K562 (cell line): ENCODE measurements around the gene CDHR2.

ENCODE experiments used
- ADNP ChIP-seq: fragments of 200-800 bp; sonication (Bioruptor generic); IDR thresholded peaks from 2 replicates; pipeline ENCODE4 v1.6.1; 2016; ENCODE audit warnings: missing genetic modification characterization, missing compliant biosample characterization
- BRF2 ChIP-seq: IDR thresholded peaks from 3 replicates; pipeline ENCODE4 v1.6.1; 2011; ENCODE audit warnings: borderline replicate concordance, mild to moderate bottlenecking; ENCODE audit not compliant: insufficient read length, insufficient read depth
- CTCF ChIP-seq, 3 experiments: IDR thresholded peaks in 2 of 3; conservative IDR thresholded peaks in 1 of 3; 2 replicates each; pipeline ENCODE4 v1.5.1; 2011 to 2012; ENCODE audit warnings: low read length in 3 of 3, mild to moderate bottlenecking in 3 of 3, control low read depth in 2 of 3, improper control_type of control experiment in 1 of 3, inconsistent platforms in 1 of 3, low read depth in 1 of 3, mixed read lengths in 1 of 3, moderate library complexity in 1 of 3; ENCODE audit not compliant: insufficient read depth in 2 of 3
- ELF1 ChIP-seq: fragments of 200-800 bp; sonication (Bioruptor generic); IDR thresholded peaks from 2 replicates; pipeline ENCODE4 v1.6.1; 2016; ENCODE audit warnings: missing genetic modification characterization, missing compliant biosample characterization
- ERF ChIP-seq: fragments of 450-650 bp; formaldehyde crosslinking; IDR thresholded peaks from 2 replicates; pipeline ENCODE4 v1.4.0; 2020; ENCODE audit warnings: mild to moderate bottlenecking, mixed read lengths
- FOSL1 ChIP-seq: fragments of 200-800 bp; sonication (Bioruptor generic); conservative IDR thresholded peaks from 2 replicates; pipeline ENCODE4 v1.6.1; 2016; ENCODE audit warnings: missing genetic modification characterization, missing compliant biosample characterization
- GATA2 ChIP-seq: sonication (generic); formaldehyde crosslinking; IDR thresholded peaks from 2 replicates; pipeline ENCODE4 v1.4.0; 2020; ENCODE audit warnings: mild to moderate bottlenecking, missing genetic modification reagents
- IRF1 ChIP-seq: sonication (generic); formaldehyde crosslinking; IDR thresholded peaks from 2 replicates; pipeline ENCODE4 v1.8.0; 2022; ENCODE audit warnings: missing genetic modification reagents, mild to moderate bottlenecking, borderline replicate concordance
- SRF ChIP-seq, 2 experiments: fragments of 250-450, 450-650 bp in 1 of 2; sonication (Bioruptor Pico) in 1 of 2; sonication (generic) in 1 of 2; formaldehyde crosslinking; IDR thresholded peaks; 2 replicates each; pipeline versions ENCODE4 v1.5.0 to v1.5.1; 2020 to 2022; ENCODE audit warnings: mild to moderate bottlenecking in 1 of 2, missing genetic modification reagents in 1 of 2
- TEAD2 ChIP-seq: fragments of 450-650 bp; IDR thresholded peaks from 2 replicates; pipeline ENCODE4 v1.6.1; 2016; ENCODE audit warnings: missing genetic modification characterization, control low read depth, missing compliant biosample characterization
- ZBED1 ChIP-seq: IDR thresholded peaks from 2 replicates; pipeline ENCODE4 v1.6.1; 2014
- ZNF41 ChIP-seq: fragments of 250-450 bp; sonication (Bioruptor Pico); conservative IDR thresholded peaks from 2 replicates; pipeline ENCODE4 v1.4.0; 2020; ENCODE audit warnings: mild to moderate bottlenecking
- ZNF57 ChIP-seq: fragments of 450-650 bp; formaldehyde crosslinking; IDR thresholded peaks from 2 replicates; pipeline ENCODE4 v1.4.0; 2020; ENCODE audit warnings: mild to moderate bottlenecking, moderate library complexity
- TF ChIP-seq, protein P1 (sequence below): sonication (generic); formaldehyde crosslinking; IDR thresholded peaks from 2 replicates; pipeline ENCODE4 v1.9.0; 2022; ENCODE audit warnings: mild to moderate bottlenecking, missing genetic modification reagents

DNA sequence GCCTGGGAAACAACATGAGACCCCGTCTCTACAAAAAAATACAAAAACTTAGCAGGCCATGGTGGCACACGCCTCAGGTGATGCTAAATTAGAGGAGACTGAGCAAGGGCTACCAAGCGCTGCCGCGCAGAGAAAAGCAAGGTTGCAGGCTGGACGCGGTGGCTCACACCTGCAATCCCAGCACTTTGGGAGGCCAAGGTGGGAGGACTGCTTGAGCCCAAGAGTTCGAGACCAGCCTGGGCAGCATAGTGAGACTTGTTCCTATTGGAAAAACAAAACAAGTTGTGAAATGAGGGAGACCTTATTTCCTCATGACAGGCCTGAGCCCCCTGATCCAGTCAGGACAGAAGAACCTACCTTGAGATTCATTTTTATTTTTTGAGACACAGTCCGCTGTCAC lies 23.5 kb upstream of the CDHR2 start:
- TF ChIP-seq FOSL1 (tag) = no peak
- TF ChIP-seq ELF1 (tag) = no peak
- TF ChIP-seq BRF2 = no peak
- TF ChIP-seq ZNF41 (CRISPR knock-in tag) = no peak
- TF ChIP-seq ADNP = no peak
- no peak for TF ChIP-seq GATA2 (CRISPR knock-in tag)
- TF ChIP-seq CTCF (IDR thresholded peaks at IDR 0.05 in 2 of 3, conservative IDR thresholded peaks at IDR 0.05 in 1 of 3; ENCODE audit: insufficient read depth in 2 of 3, low read depth in 1 of 3, low read length in 3 of 3) = no peak
- no peak for TF ChIP-seq IRF1 (CRISPR knock-in tag)
- TF ChIP-seq, protein P1, sequence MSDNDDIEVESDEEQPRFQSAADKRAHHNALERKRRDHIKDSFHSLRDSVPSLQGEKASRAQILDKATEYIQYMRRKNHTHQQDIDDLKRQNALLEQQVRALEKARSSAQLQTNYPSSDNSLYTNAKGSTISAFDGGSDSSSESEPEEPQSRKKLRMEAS = no peak
- no peak for TF ChIP-seq ZNF57
- no peak for TF ChIP-seq SRF (CRISPR knock-in tag; IDR thresholded peaks at IDR 0.05)
- no peak for TF ChIP-seq TEAD2
- no peak for TF ChIP-seq ERF
- no peak for TF ChIP-seq ZBED1
